Astrocyte (in vitro differentiated cells and primary cell): Measurements from ENCODE around the gene PCDHGA1.
"Not testable (repeated sequence)": the region's sequence is repeated elsewhere in the genome, so short reads cannot be mapped to it uniquely, and the experiment has no call there.

Experiments used
- EZH2 ChIP-seq: IDR thresholded peaks from 2 replicates; pipeline ENCODE4 v1.6.1; 2012; ENCODE audit warnings: mild to moderate bottlenecking, low read length, inconsistent platforms; ENCODE audit not compliant: insufficient read depth
- TF ChIP-seq, protein P1 (sequence below): IDR thresholded peaks from 2 replicates; pipeline ENCODE4 v1.5.1; 2011; ENCODE audit warnings: low read depth, mild to moderate bottlenecking, inconsistent platforms, low read length, moderate library complexity; ENCODE audit not compliant: insufficient read depth

DNA sequence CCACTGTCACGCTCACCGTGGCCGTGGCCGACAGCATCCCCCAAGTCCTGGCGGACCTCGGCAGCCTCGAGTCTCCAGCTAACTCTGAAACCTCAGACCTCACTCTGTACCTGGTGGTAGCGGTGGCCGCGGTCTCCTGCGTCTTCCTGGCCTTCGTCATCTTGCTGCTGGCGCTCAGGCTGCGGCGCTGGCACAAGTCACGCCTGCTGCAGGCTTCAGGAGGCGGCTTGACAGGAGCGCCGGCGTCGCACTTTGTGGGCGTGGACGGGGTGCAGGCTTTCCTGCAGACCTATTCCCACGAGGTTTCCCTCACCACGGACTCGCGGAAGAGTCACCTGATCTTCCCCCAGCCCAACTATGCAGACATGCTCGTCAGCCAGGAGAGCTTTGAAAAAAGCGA lies 102.4 kb downstream of the PCDHGA1 start:
- TF ChIP-seq, protein P1, sequence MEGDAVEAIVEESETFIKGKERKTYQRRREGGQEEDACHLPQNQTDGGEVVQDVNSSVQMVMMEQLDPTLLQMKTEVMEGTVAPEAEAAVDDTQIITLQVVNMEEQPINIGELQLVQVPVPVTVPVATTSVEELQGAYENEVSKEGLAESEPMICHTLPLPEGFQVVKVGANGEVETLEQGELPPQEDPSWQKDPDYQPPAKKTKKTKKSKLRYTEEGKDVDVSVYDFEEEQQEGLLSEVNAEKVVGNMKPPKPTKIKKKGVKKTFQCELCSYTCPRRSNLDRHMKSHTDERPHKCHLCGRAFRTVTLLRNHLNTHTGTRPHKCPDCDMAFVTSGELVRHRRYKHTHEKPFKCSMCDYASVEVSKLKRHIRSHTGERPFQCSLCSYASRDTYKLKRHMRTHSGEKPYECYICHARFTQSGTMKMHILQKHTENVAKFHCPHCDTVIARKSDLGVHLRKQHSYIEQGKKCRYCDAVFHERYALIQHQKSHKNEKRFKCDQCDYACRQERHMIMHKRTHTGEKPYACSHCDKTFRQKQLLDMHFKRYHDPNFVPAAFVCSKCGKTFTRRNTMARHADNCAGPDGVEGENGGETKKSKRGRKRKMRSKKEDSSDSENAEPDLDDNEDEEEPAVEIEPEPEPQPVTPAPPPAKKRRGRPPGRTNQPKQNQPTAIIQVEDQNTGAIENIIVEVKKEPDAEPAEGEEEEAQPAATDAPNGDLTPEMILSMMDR: not testable (repeated sequence)
- not testable (repeated sequence) for TF ChIP-seq EZH2
